SJCRH30 (cell line): ENCODE measurements around the gene CADPS2. TPM values are rescaled to one million over a fixed set of nuclear protein-coding genes. Genes with fewer than 3 reads are reported as not detected.

ENCODE experiments used
- DNase-seq, 2 experiments: peaks; one replicate each; pipeline ENCODE4 v3.0.0-alpha.2; 2015 to 2020
- H3K27ac ChIP-seq: fragments of 250-450 bp; sonication (Bioruptor Pico); 2 replicates; pipeline ENCODE4 v1.5.1; 2020; ENCODE audit warnings: mild to moderate bottlenecking, moderate library complexity
- H3K27me3 ChIP-seq: fragments of 250-450 bp; sonication (Bioruptor Pico); 2 replicates; pipeline ENCODE4 v1.5.1; 2020; ENCODE audit warnings: mild to moderate bottlenecking, moderate library complexity
- H3K36me3 ChIP-seq: fragments of 250-450 bp; sonication (Bioruptor Pico); 2 replicates; pipeline ENCODE4 v1.5.1; 2020; ENCODE audit warnings: mild to moderate bottlenecking, moderate library complexity
- H3K4me1 ChIP-seq: fragments of 250-450 bp; sonication (Bioruptor Pico); 2 replicates; pipeline ENCODE4 v1.5.1; 2020; ENCODE audit warnings: mild to moderate bottlenecking, moderate library complexity
- H3K4me3 ChIP-seq: fragments of 250-450 bp; sonication (Bioruptor Pico); 2 replicates; pipeline ENCODE4 v1.5.1; 2020; ENCODE audit warnings: mild to moderate bottlenecking, moderate library complexity
- H3K9me3 ChIP-seq: fragments of 250-450 bp; sonication (Bioruptor Pico); replicated peaks from 2 replicates; pipeline ENCODE4 v1.5.1; 2020; ENCODE audit warnings: mild to moderate bottlenecking, moderate library complexity
- total RNA-seq: library from RNA; depleted of rRNA; stranded (reverse); fragments of >200 nt; shearing (Covaris generic); gene quantifications from 2 replicates; pipeline ENCODE4 v1.2.3, GENCODE V29; 2014

CADPS2 gene
- total RNA-seq, 1 experiment from 2014 or later: not detected

DNA sequence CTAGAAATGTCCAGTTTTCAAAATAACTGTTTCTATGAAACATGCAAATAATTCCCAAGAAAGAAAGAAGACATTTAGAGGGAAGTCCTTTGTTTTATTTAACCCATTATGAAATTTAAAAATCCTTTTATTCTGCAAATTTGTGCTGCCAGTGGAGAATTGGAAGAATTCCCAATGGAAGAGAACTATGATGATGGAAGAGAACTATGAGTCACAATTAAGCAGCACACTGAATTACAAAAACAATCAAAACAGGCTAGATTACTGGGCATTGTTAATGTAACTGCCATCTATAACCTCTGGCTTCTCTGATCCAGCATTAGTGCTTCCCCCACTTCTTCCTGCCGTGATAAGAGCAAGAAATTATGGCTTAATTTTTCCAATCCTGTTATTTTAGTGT lies 455.6 kb downstream of the CADPS2 start:
- H3K4me1 ChIP-seq: no peaks in the 10 kb centered on the region
- 0 out of 2 replicates have a peak, but pooled peaks cover 3% of the 10 kb centered on the region for H3K27me3 ChIP-seq
- no peak for DNase-seq
- no peak overlapping the region for H3K4me3 ChIP-seq
- no peaks in the 10 kb centered on the region for H3K9me3 ChIP-seq
- H3K27ac ChIP-seq: no peak overlapping the region
- H3K36me3 ChIP-seq: no peaks in the 10 kb centered on the region

DNA sequence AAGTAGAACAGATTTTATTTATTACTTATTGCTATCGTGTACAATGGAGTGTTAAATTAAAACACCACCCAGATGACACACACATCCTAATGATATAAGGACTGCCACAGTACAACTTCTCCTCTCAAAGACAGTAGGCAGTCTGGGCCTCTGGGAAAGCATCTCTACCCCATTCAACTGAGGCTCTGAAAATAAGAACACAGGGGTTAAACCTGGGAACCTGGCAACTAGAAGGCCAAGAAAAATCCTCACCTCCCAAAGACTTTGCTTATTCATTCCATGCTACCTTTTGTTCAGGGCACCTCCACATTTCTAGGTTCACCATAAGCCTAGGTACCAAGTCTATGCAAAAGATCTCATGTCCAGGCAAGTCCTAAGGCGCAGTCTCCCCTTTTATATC lies 456.3 kb downstream of the CADPS2 start:
- no peak overlapping the region for H3K27ac ChIP-seq
- no peaks in the 10 kb centered on the region for H3K4me1 ChIP-seq
- no peaks in the 10 kb centered on the region for H3K9me3 ChIP-seq
- H3K4me3 ChIP-seq: no peak overlapping the region
- no peaks in the 10 kb centered on the region for H3K36me3 ChIP-seq
- 0 out of 2 replicates have a peak, but pooled peaks cover 3% of the 10 kb centered on the region for H3K27me3 ChIP-seq
- no peak for DNase-seq

DNA sequence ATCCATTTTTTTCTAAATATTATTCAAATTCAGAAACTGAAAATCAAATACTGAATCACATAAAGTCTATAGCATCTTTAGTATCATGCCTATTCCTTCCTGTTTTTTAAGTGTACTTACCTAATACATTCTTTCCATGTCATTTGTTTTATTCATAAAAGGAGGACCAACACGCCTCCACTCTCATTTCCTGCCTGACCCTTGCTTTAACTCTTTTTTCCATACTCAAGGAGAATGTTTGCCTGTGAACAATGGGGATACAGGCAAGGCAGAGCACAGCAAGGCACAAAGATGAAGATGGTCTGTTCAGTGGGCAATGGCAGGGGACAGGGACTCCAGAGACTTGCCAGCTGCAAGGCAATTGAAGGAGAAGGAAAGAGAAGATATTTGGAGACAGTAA lies 460.5 kb downstream of the CADPS2 start:
- no peak overlapping the region for H3K4me3 ChIP-seq
- no peaks in the 10 kb centered on the region for H3K27me3 ChIP-seq
- no peak overlapping the region for H3K27ac ChIP-seq
- DNase-seq: no peak
- no peaks in the 10 kb centered on the region for H3K9me3 ChIP-seq
- H3K36me3 ChIP-seq: no peaks in the 10 kb centered on the region
- no peaks in the 10 kb centered on the region for H3K4me1 ChIP-seq

DNA sequence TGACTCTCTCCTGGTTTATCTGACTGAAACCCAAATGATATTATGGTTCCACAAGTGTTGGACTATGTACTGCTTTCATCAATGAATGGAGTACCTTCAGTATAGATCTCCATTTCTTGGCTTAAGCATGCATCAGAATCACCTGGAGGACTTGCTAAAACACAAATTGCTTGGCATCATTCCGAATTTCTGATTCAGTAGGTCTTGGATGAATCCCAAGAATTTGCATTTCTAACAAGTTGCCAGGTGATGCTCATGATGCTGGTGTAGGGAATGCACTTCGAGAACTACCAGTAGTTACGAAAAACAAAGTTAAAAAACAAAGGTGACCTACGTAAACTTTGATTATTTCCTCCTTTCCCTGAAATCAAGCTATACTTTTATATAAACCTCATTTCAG lies 462.7 kb downstream of the CADPS2 start:
- no peak for DNase-seq
- Histone ChIP-seq H3K36me3 (no peaks in the 10 kb centered on the region), H3K4me1 (no peaks in the 10 kb centered on the region), H3K4me3 (no peak overlapping the region), H3K27ac (no peak overlapping the region), H3K27me3 (no peaks in the 10 kb centered on the region), H3K9me3 (no peaks in the 10 kb centered on the region)

DNA sequence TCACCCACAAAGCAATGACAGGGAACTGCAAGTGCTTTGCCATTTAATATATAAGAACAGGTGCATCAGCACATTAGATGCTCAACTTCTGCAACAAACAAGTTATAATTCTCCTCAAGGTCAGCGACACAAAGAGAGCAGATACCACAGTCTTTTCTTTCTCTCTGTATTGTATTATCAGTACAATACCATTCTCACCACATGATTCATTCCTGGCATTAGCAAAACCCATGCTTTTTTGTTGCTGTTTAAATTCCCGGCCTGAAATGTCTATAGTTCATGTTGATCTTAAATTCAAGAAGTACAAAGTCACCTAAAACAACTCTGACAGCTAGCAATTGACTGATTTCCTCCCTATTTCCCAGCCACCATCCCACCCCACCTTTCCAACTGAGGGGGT lies 469.9 kb downstream of the CADPS2 start:
- H3K27me3 ChIP-seq: no peaks in the 10 kb centered on the region; the same call in 1 of the 2 replicates
- no peak overlapping the region for H3K4me3 ChIP-seq
- H3K9me3 ChIP-seq: no peaks in the 10 kb centered on the region
- H3K4me1 ChIP-seq: no peaks in the 10 kb centered on the region
- no peak for DNase-seq
- no peak overlapping the region for H3K27ac ChIP-seq
- no peaks in the 10 kb centered on the region for H3K36me3 ChIP-seq

DNA sequence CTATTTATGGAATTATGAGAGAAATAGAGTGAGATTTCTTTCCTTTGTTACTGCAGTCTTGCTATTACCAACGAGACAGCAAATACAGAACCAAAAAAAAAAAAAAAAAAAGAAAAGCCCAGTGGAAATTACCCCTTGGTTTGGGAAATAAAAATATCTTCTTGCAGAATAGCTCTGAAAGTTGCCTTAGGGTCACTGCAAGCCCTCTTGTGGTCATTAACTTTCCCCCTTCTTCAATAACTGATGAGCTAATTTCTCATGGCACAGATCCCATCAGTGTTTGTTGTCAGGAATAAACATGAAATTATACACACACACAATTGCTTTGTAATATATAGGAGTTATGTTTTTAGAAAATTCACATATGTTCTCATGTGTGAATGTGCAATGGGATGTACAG lies 470.8 kb downstream of the CADPS2 start:
- Histone ChIP-seq H3K27me3 (no peaks in the 10 kb centered on the region; the same call in 1 of the 2 replicates), H3K4me3 (no peak overlapping the region), H3K36me3 (no peaks in the 10 kb centered on the region), H3K4me1 (no peaks in the 10 kb centered on the region), H3K27ac (no peak overlapping the region), H3K9me3 (no peaks in the 10 kb centered on the region)
- no peak for DNase-seq

DNA sequence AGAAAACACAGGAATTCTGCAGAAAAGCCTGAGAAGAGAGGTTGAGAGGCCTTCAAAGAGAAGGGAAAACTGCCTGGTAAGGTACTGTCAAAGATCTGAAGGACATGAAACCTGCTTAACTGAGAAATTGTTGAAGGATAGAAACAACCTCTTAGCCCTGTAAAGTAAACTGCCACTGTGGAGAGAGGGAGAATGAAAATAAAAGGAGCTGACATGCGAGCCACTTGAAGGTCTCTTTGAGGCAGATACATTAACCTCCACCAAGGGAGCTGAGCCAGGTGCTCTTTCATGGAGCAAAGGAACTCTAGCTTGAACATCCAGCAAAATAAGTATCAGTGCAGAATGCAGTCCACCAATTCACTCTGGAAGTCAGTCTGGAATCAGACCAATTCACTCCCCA lies 472.9 kb downstream of the CADPS2 start:
- Histone ChIP-seq H3K4me3 (no peak overlapping the region), H3K36me3 (no peaks in the 10 kb centered on the region), H3K9me3 (no peaks in the 10 kb centered on the region), H3K4me1 (no peaks in the 10 kb centered on the region), H3K27me3 (no peaks in the 10 kb centered on the region; the same call in 1 of the 2 replicates), H3K27ac (no peak overlapping the region)
- DNase-seq: no peak

DNA sequence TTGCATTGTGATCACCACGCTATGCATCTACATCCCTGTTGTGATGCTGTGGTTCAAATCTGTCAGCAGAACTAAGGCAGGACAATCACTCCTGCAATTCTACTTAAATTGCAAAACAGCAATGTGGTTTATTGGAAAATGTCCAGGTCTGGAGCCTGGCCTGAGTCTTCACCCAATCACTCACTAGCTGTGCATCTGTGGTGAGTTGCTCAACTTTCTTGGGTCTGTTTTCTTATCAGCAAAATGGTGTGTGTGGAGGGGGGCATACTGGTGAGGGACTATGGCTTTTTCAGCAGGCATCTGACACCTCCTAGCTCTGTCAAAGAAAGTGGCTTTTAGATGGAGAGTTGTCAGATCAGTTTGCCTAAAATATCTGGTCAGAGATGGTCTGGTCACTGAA lies 473.4 kb downstream of the CADPS2 start:
- Histone ChIP-seq H3K4me3 (no peak overlapping the region), H3K36me3 (no peaks in the 10 kb centered on the region), H3K9me3 (no peaks in the 10 kb centered on the region), H3K27ac (no peak overlapping the region), H3K4me1 (no peaks in the 10 kb centered on the region), H3K27me3 (no peaks in the 10 kb centered on the region)
- no peak for DNase-seq

DNA sequence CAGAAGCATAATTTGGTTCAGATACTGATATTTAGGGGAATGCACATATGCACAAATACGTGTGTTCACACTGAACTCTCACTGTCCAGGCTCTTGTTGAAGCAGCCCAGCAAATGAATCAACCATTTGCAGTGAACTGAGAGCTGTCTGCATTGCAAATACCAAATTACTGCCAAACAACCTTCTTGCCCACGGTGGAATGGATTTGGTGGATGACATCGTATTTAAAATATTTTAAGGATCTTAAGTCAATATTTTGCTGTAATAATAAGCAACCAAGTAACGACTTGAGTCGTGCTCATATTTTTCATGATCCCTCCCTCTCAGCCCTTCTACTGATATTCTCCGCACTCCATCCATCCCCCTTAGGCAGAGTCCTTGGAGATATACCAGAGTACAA lies 473.8 kb downstream of the CADPS2 start:
- no peaks in the 10 kb centered on the region for H3K9me3 ChIP-seq
- H3K4me1 ChIP-seq: no peaks in the 10 kb centered on the region
- no peaks in the 10 kb centered on the region for H3K36me3 ChIP-seq
- H3K27me3 ChIP-seq: no peaks in the 10 kb centered on the region
- no peak overlapping the region for H3K27ac ChIP-seq
- no peak overlapping the region for H3K4me3 ChIP-seq
- no peak for DNase-seq

DNA sequence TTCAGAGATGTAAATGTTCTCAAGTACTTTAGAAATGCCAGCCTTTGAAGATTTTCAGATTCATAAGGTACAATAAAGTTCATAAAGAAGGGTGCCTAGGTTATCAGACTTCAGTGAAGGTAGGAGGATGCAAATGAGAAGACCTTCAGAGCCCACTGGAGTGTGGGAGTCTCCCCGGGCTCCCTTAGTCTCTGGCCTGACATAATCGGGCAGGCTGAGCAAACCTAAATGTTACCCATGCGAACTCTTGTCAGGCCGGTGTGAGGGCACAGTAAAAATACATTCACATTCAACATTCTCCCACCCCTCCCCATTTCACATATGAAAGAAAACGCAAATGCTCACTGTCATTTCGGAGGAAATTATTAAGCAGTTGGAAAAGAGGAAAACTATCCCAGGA lies 479.1 kb downstream of the CADPS2 start:
- Histone ChIP-seq H3K27ac (no peak overlapping the region), H3K36me3 (no peaks in the 10 kb centered on the region), H3K27me3 (0 out of 2 replicates have a peak, but pooled peaks cover 4% of the 10 kb centered on the region), H3K4me3 (no peak overlapping the region), H3K4me1 (no peaks in the 10 kb centered on the region), H3K9me3 (no peaks in the 10 kb centered on the region)
- DNase-seq: no peak

DNA sequence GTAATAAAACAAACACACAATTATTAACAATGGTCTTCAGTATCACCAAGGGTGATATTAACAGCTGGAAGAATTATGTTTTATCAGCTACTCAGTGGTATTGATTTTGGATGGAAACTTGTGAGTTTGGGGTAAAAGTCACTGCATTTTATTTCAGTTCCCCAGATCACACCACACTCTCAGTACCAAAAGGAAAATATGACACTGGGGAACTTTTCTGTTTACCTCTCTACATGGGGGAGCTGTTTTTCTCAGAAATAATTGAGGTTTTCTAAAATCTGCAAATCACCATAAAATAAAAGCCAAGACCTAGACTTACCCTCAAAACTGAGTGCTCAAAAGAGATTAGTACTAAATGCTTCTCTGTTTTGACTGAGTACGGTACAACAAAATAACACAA lies 483.1 kb downstream of the CADPS2 start:
- no peak for DNase-seq
- H3K36me3 ChIP-seq: no peaks in the 10 kb centered on the region
- H3K4me3 ChIP-seq: no peak overlapping the region
- H3K27ac ChIP-seq: no peak overlapping the region
- no peaks in the 10 kb centered on the region for H3K9me3 ChIP-seq
- 0 out of 2 replicates have a peak, but pooled peaks cover 7% of the 10 kb centered on the region for H3K27me3 ChIP-seq
- H3K4me1 ChIP-seq: no peaks in the 10 kb centered on the region

DNA sequence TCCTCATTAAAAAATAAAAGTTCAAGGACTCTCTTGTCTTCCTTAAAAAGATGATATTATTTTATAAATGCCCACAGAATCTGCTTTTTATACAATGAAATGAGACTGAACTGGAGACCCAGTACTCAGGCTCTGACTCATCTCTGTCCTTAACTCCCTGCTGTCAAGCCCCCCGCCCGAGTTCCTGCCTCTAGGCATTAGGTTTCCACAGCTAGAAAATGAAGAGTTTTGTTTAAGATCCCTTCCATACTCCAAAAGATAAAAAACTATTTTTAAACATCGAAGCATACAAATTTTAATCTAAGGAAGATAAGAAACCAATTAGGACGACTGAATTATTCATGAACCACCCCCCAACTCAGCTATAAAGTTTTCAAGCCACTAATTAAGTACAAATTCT lies 484.0 kb downstream of the CADPS2 start:
- no peaks in the 10 kb centered on the region for H3K9me3 ChIP-seq
- no peak for DNase-seq
- no peak overlapping the region for H3K4me3 ChIP-seq
- no peak overlapping the region for H3K27ac ChIP-seq
- H3K27me3 ChIP-seq: 0 out of 2 replicates have a peak, but pooled peaks cover 8% of the 10 kb centered on the region
- H3K4me1 ChIP-seq: no peaks in the 10 kb centered on the region
- no peaks in the 10 kb centered on the region for H3K36me3 ChIP-seq

DNA sequence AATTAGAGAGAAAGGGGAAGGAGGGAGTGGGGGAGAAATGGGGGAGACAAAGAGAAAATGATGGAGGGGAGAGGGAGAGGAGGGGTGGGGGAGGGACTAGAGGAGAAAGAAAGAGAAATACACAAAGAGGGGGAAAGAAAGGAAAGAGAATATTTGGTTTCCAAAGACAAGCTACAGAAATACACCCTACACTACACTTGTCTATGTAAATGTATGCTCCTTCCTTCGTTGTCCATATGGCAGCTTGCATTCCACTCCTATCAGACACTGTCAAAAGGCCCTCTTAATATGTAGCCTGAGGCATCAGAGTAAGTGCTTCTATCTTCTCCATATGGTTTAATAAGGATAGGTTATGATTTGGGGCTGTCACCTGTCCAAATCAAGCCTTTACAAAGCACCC lies 488.9 kb downstream of the CADPS2 start:
- no peaks in the 10 kb centered on the region for H3K9me3 ChIP-seq
- H3K4me1 ChIP-seq: no peaks in the 10 kb centered on the region
- 0 out of 2 replicates have a peak, but pooled peaks cover 5% of the 10 kb centered on the region for H3K27me3 ChIP-seq
- no peak for DNase-seq
- H3K36me3 ChIP-seq: no peaks in the 10 kb centered on the region
- H3K27ac ChIP-seq: no peak overlapping the region
- no peak overlapping the region for H3K4me3 ChIP-seq

DNA sequence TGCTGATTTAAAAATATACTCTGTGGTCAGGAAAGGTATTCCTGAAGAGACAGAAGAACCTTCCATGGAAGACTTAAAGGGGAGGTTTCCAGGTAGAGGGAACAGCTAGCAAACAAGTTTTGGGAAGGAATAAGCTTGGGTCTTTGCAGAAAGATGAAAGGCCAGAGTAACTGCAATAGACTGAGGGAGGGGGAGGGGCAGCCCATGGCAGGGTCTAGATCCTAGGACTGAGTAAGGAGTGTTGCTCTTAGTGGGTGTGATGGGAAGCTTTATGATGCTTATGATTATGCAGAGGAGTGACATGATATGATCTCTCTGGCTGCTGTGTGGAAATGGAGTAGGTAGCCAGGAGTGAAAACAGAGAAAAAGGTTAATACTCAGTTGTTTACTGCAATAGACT lies 491.7 kb downstream of the CADPS2 start:
- Histone ChIP-seq H3K36me3 (no peaks in the 10 kb centered on the region), H3K27ac (no peak overlapping the region), H3K9me3 (no peaks in the 10 kb centered on the region), H3K27me3 (0 out of 2 replicates have a peak, but pooled peaks cover 8% of the 10 kb centered on the region), H3K4me3 (no peak overlapping the region), H3K4me1 (no peaks in the 10 kb centered on the region)
- DNase-seq: no peak

DNA sequence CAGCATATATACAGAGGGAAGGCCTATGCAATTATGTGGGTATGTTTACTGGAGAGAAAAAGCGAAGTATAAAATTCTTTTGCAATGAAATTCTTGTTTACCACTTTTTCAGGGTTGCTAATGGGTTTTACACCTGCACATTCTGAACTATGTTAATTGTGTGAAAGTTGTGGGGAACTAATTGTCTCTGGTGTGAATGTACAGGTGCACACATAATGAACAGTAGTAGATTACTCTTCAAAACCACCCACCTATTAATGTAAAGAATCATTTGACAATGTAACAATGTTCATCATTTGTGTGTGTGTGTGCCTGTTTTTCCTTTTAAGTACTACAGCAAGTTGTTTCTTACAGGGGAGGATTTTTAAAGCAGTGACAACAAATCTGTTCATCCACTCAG lies 501.7 kb downstream of the CADPS2 start:
- Histone ChIP-seq H3K9me3 (no peaks in the 10 kb centered on the region), H3K36me3 (no peaks in the 10 kb centered on the region), H3K27me3 (no peaks in the 10 kb centered on the region; the same call in 1 of the 2 replicates), H3K4me3 (no peak overlapping the region), H3K4me1 (no peaks in the 10 kb centered on the region), H3K27ac (no peak overlapping the region)
- no peak for DNase-seq

DNA sequence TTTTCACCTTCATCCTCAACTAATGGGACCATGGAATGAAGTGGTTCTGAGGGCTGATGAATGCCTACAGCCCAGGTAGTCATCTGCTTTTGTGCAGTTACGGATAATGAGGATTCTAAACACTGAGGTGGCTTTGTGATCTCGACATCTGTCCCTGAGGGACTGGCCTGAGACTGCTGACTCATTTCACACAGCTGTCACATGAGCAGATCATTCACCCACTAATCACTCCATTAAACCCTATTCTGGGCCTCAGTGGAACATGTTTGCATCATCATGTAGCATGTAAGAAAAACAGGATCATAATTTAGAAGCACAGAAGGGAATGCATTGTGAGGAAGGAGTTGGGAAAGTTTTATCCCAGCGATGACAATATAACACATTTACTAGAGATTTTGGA lies 502.3 kb downstream of the CADPS2 start:
- DNase-seq: no peak
- Histone ChIP-seq H3K27ac (no peak overlapping the region), H3K4me1 (no peaks in the 10 kb centered on the region)

More for the DNA sequence above, 502.3 kb downstream of the CADPS2 start:
- Histone ChIP-seq H3K4me3 (no peak overlapping the region), H3K9me3 (no peaks in the 10 kb centered on the region), H3K36me3 (no peaks in the 10 kb centered on the region), H3K27me3 (no peaks in the 10 kb centered on the region; the same call in 1 of the 2 replicates)
